ENCODE data around the gene GCG. TPM values are rescaled to one million over a fixed set of nuclear protein-coding genes. Genes with fewer than 3 reads are reported as not detected.
A peak's percentile ranks its signal among the peaks of the same experiment; 100 is the strongest.

The GCG gene
- total RNA-seq, 1 donor, result not detected

GRCh38 chr2:162197069-162197825, 45.2 kb upstream of the GCG start:
- DNase-seq (ENCODE audit: insufficient read length, low spot score, missing footprints), result peak; percentile 22
- Histone ChIP-seq H3K27ac (ENCODE audit: low read depth, low read length) (peak overlapping the region; percentile 91), H3K36me3 (ENCODE audit: insufficient read depth, low read length) (peaks cover 96% of the 10 kb centered on the region), H2AFZ (ENCODE audit: low read length) (no peak overlapping the region), H3K9me3 (ENCODE audit: low read depth, low read length) (no peaks in the 10 kb centered on the region), H3K27me3 (ENCODE audit: insufficient read depth, low read length) (no peaks in the 10 kb centered on the region), H3K4me1 (ENCODE audit: insufficient read depth, low read length) (peaks cover 29% of the 10 kb centered on the region), H3K4me3 (ENCODE audit: insufficient read depth, low read length) (peak overlapping the region; percentile 30), H4K20me1 (ENCODE audit: insufficient read depth, low read length) (peaks cover 7% of the 10 kb centered on the region), H3K79me2 (ENCODE audit: insufficient read depth, low read length) (peaks cover 2% of the 10 kb centered on the region), H3K4me2 (ENCODE audit: insufficient read depth, low read length) (peak overlapping the region; percentile 52)
- no peak for TF ChIP-seq CTCF (IDR thresholded peaks at IDR 0.05; ENCODE audit: extremely low read depth, low read depth, low read length)

GRCh38 chr2:162196638-162197037, 44.6 kb upstream of the GCG start:
- Histone ChIP-seq H3K4me3 (ENCODE audit: insufficient read depth, low read length) (peak overlapping the region; percentile 30), H3K9me3 (ENCODE audit: low read depth, low read length) (no peaks in the 10 kb centered on the region), H3K36me3 (ENCODE audit: insufficient read depth, low read length) (peaks cover 96% of the 10 kb centered on the region), H2AFZ (ENCODE audit: low read length) (no peak overlapping the region), H3K4me2 (ENCODE audit: insufficient read depth, low read length) (peak overlapping the region; percentile 52), H4K20me1 (ENCODE audit: insufficient read depth, low read length) (peaks cover 7% of the 10 kb centered on the region), H3K27me3 (ENCODE audit: insufficient read depth, low read length) (no peaks in the 10 kb centered on the region), H3K79me2 (ENCODE audit: insufficient read depth, low read length) (peaks cover 2% of the 10 kb centered on the region), H3K27ac (ENCODE audit: low read depth, low read length) (peak overlapping the region; percentile 91), H3K4me1 (ENCODE audit: insufficient read depth, low read length) (peaks cover 29% of the 10 kb centered on the region)
- no peak for TF ChIP-seq CTCF (IDR thresholded peaks at IDR 0.05; ENCODE audit: extremely low read depth, low read depth, low read length)
- peak; percentile 48 for DNase-seq (ENCODE audit: insufficient read length, low spot score, missing footprints)

- Histone ChIP-seq H3K9me3 (ENCODE audit: low read depth, low read length) (no peaks in the 10 kb centered on the region), H3K27ac (ENCODE audit: low read depth, low read length) (no peak overlapping the region), H3K4me2 (ENCODE audit: insufficient read depth, low read length) (no peak overlapping the region), H3K27me3 (ENCODE audit: insufficient read depth, low read length) (no peaks in the 10 kb centered on the region), H3K79me2 (ENCODE audit: insufficient read depth, low read length) (peaks cover 2% of the 10 kb centered on the region), H4K20me1 (ENCODE audit: insufficient read depth, low read length) (no peaks in the 10 kb centered on the region), H3K4me1 (ENCODE audit: insufficient read depth, low read length) (no peaks in the 10 kb centered on the region), H3K36me3 (ENCODE audit: insufficient read depth, low read length) (peaks cover 89% of the 10 kb centered on the region), H3K4me3 (ENCODE audit: insufficient read depth, low read length) (no peak overlapping the region), H2AFZ (ENCODE audit: low read length) (no peak overlapping the region)
- no peak for DNase-seq (ENCODE audit: insufficient read length, low spot score, missing footprints)
- TF ChIP-seq CTCF (IDR thresholded peaks at IDR 0.05; ENCODE audit: extremely low read depth, low read depth, low read length), result no peak
Observed at GRCh38 chr2:162188451-162188850, 36.4 kb upstream of the GCG start.

- Histone ChIP-seq H3K36me3 (ENCODE audit: insufficient read depth, low read length) (peaks cover 80% of the 10 kb centered on the region), H3K4me3 (ENCODE audit: insufficient read depth, low read length) (no peak overlapping the region), H3K4me1 (ENCODE audit: insufficient read depth, low read length) (no peaks in the 10 kb centered on the region), H3K27me3 (ENCODE audit: insufficient read depth, low read length) (no peaks in the 10 kb centered on the region), H3K9me3 (ENCODE audit: low read depth, low read length) (no peaks in the 10 kb centered on the region), H3K27ac (ENCODE audit: low read depth, low read length) (no peak overlapping the region), H3K79me2 (ENCODE audit: insufficient read depth, low read length) (peaks cover 2% of the 10 kb centered on the region), H3K4me2 (ENCODE audit: insufficient read depth, low read length) (no peak overlapping the region), H4K20me1 (ENCODE audit: insufficient read depth, low read length) (no peaks in the 10 kb centered on the region), H2AFZ (ENCODE audit: low read length) (no peak overlapping the region)
- DNase-seq (ENCODE audit: insufficient read length, low spot score, missing footprints), result no peak
- no peak for TF ChIP-seq CTCF (IDR thresholded peaks at IDR 0.05; ENCODE audit: extremely low read depth, low read depth, low read length)
Observed at GRCh38 chr2:162185541-162186232, 33.6 kb upstream of the GCG start.

All from osteoblast (primary cell).